Measurements from ENCODE around the gene TTF1. TPM values are rescaled to one million over a fixed set of nuclear protein-coding genes. Genes with fewer than 3 reads are reported as not detected.

TTF1 gene
- total and polyA plus RNA-seq, 10 donors, result 12.1 to 24.2 (median 16.2) TPM

DNA sequence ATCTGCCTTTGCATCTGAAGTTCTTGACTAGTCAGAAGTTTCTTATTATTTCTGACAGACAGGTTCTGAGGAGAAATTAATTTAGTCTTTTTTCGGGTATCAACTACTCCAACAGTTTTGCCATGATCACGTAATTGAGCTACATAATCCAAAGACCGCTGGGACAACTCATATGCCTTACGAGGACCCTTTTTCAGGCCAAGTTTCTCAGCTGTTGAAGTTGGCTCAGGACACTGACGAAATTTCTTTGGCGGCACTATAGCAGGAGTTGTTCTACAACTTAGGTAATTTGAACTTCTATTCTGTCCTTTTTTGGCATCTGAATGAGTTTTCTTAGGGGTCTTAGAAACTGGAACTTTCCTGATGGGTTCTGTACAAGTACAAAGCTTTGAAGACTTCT is 79.1 kb downstream of the TTF1 start:
- no peak for DNase-seq
- Histone ChIP-seq H3K36me3 (peaks cover 11 to 100% (median 63%) of the 10 kb centered on the region in 6 donors), H3K27ac (no peak overlapping the region), H3K27me3 (replicated peaks in 1 of 7) (no peaks in the 10 kb centered on the region), H3K4me3 (no peak overlapping the region), H3K9me3 (no peaks in the 10 kb centered on the region), H3K4me1 (peaks cover 0 to 36% (median 19%) of the 10 kb centered on the region in 6 donors)
- intact Hi-C loops (cut with DNase I; ENCODE audit: low total_unique reads), result no loop called here
- TF ChIP-seq POLR2AphosphoS5 (IDR thresholded peaks at IDR 0.05), result no peak
- TF ChIP-seq, protein P1, sequence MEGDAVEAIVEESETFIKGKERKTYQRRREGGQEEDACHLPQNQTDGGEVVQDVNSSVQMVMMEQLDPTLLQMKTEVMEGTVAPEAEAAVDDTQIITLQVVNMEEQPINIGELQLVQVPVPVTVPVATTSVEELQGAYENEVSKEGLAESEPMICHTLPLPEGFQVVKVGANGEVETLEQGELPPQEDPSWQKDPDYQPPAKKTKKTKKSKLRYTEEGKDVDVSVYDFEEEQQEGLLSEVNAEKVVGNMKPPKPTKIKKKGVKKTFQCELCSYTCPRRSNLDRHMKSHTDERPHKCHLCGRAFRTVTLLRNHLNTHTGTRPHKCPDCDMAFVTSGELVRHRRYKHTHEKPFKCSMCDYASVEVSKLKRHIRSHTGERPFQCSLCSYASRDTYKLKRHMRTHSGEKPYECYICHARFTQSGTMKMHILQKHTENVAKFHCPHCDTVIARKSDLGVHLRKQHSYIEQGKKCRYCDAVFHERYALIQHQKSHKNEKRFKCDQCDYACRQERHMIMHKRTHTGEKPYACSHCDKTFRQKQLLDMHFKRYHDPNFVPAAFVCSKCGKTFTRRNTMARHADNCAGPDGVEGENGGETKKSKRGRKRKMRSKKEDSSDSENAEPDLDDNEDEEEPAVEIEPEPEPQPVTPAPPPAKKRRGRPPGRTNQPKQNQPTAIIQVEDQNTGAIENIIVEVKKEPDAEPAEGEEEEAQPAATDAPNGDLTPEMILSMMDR (IDR thresholded peaks at IDR 0.05 in 8 of 11, conservative IDR thresholded peaks at IDR 0.05 in 3 of 11), result no peak
- 88 to 98% (median 98%) methylated on average over 6 of the region's 6 CpGs for WGBS, 5 donors

Small RNA genes within 50 kb of the gene (small RNA-seq; reads per million reads assigned to genes)
- gene RNU5D-2P, result 0 reads per million in 4 donors

Other genes starting within 250 kb of the TTF1 start
- gene NTNG2, start 244.8 kb downstream of the TTF1 start, total RNA-seq, result 10 to 100 TPM in 4 of 7 donors, 1 to 10 TPM in 3; 3.1 to 22.4 (median 13.7) TPM
- gene NTNG2, start 244.8 kb downstream of the TTF1 start, polyA plus RNA-seq, result 1 to 10 TPM in 1 of 3 donors, under 1 TPM in 2; 0.44 to 2.8 (median 0.96) TPM
- 100 to 1,000 TPM in 6 of 7 donors, 10 to 100 TPM in 1; 88.0 to 154 (median 113) TPM for gene SETX, start 51.9 kb downstream of the TTF1 start, total RNA-seq
- 10 to 100 TPM; 27.0 to 45.3 (median 42.0) TPM for gene SETX, start 51.9 kb downstream of the TTF1 start, polyA plus RNA-seq
- not detected for gene CFAP77, start 3.4 kb upstream of the TTF1 start, total RNA-seq
- under 1 TPM in 1 of 3 donors, not detected in 2; 0.06 TPM for gene CFAP77, start 3.4 kb upstream of the TTF1 start, polyA plus RNA-seq
- not detected for gene BARHL1, start 175.8 kb upstream of the TTF1 start, total RNA-seq
- not detected for gene BARHL1, start 175.8 kb upstream of the TTF1 start, polyA plus RNA-seq

All from spleen (tissue), 11 donors.